Activated CD4-positive, alpha-beta T cell treated with anti-CD3 and anti-CD28 coated beads for 1 hour (primary cell): Measurements from ENCODE around the gene EXOC6.
"Not testable (repeated sequence)": the region's sequence is repeated elsewhere in the genome, so short reads cannot be mapped to it uniquely, and the experiment has no call there.

Source experiments
- DNase-seq: peaks from one replicate; pipeline ENCODE4 v3.0.0-alpha.2; 2020

Gene EXOC6

GRCh38 chr10:92880917-92881316 lies 32.6 kb downstream of the EXOC6 start:
- no peak for DNase-seq

DNA sequence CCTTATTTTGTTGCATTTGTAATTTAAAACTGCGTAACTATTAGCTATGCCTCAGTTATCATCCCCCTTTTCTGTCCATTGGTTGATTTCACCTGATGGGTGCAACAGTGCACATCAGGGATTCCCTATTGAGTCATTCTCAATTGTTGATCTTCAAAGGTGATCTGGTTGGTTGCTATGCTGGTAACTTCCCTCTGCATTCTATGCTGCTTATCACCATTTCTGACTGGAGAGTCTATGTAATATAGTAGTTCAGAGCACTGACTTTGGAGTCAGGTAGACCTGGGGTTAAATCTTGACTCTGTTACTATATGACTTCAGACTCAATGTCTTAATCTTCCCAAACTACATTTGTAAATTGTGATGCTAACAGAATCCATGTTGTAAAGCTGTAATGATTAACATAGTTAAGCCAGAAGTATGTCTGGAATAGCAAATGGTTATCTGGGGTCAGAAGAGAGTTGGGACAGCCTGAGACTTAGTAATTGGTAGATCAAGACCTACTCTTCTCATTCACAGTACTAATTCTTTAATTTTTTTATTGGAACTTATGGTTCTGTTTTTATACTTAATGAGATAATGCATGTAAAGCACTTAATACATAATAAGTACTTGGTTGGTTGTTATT lies 38.1 kb downstream of the EXOC6 start:
- DNase-seq, result no peak

DNA sequence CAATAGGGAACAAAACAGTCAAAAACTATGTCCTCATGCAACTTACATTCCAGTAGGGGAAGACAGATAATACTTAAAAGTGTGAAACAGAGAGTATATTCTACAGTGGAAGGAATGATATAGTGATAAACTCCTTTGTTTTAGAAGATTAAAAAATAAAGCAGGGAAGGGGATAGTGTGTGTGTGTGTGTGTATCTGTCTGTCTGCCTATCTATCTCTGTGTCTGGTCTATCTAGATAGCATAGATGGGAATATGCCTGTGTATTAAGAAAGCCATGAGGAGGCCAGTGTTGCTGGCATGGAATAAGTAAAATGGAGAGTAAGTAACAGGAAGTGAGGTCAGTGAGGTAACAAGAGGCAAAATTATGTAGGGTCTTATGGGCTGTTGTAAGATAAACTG lies 42.2 kb downstream of the EXOC6 start:
- no peak for DNase-seq

- no peak for DNase-seq
Observed at GRCh38 chr10:92891885-92892690, 43.8 kb downstream of the EXOC6 start.

DNA sequence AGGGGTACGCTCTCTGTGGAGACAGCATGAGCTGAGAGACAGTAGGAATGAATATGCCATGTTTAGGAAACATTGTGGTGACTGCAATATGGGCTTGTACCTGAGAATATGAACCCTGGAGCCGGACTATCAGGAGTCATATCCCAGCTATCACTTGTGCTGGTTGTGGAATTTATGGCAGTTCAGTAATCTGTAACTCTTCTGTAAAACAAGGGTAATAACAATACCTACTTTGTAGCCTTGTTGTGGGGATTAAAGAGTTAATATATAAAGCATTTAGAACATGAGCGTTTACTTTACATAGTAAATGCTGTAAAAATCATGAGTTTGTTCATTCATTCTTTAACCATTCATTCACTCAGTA lies 44.4 kb downstream of the EXOC6 start:
- no peak for DNase-seq

GRCh38 chr10:92894081-92894655 lies 45.8 kb downstream of the EXOC6 start:
- no peak for DNase-seq

DNA sequence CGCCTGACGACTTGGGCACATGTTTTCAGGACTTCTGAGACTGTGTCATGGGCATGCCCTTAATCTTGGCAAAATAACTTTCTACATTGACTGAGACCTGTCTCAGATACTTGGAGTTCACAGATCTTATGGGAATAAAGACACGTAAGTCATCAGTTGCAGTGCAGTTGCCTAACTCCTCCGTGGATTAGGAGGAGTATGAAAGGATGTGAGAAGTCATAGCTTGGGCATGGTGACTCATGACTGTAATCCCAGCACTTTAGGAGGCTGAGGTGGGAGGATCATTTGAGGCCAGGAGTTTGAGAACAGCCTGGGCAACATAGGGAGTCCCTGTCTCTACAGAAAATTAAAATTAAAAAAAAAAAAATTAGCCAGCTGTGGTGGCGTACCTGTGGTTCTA lies 49.6 kb downstream of the EXOC6 start:
- DNase-seq, result no peak

GRCh38 chr10:92901819-92902251 lies 53.5 kb downstream of the EXOC6 start:
- no peak for DNase-seq

GRCh38 chr10:92903633-92904032 lies 55.3 kb downstream of the EXOC6 start:
- DNase-seq, result no peak

- no peak for DNase-seq
Observed at GRCh38 chr10:92907280-92907679, 59.0 kb downstream of the EXOC6 start.

DNA sequence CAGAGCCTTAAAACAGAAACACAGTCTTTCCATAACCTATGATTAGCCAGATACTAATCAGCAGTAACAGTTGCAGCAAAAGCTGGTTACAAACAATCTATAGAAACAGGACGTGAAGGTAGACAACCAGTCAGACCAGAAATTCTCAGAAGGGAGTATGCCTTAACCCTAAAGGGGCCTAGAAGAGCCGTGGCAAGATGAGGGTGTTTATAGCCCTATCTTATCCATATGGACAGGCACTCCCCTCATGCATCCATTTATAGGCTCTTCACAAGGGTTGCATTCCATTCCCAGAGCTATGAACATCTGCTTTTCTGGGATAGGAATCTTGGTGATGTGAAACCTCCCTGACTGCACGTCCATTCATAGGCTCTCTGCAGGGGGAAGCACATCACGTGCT lies 64.3 kb downstream of the EXOC6 start:
- DNase-seq, result not testable (repeated sequence)

DNA sequence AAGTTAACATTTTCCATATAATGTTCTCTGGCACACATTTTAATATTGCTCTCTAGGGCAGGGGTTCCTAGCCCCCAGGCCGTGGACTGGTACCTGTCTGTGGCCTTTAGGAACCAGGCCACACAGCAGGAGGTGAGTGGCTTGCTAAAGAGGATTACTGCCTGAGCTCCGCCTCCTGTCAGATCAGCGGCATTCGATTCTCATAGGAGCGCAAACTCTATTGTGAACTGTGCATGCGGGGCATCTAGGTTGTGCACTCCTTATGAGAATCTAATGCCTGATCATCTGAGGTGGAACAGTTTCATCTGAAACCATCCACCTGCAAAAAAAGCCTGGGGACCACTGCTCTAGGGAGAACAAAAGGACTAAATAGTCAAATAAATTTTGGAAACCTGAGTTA lies 65.7 kb downstream of the EXOC6 start:
- no peak for DNase-seq

DNA sequence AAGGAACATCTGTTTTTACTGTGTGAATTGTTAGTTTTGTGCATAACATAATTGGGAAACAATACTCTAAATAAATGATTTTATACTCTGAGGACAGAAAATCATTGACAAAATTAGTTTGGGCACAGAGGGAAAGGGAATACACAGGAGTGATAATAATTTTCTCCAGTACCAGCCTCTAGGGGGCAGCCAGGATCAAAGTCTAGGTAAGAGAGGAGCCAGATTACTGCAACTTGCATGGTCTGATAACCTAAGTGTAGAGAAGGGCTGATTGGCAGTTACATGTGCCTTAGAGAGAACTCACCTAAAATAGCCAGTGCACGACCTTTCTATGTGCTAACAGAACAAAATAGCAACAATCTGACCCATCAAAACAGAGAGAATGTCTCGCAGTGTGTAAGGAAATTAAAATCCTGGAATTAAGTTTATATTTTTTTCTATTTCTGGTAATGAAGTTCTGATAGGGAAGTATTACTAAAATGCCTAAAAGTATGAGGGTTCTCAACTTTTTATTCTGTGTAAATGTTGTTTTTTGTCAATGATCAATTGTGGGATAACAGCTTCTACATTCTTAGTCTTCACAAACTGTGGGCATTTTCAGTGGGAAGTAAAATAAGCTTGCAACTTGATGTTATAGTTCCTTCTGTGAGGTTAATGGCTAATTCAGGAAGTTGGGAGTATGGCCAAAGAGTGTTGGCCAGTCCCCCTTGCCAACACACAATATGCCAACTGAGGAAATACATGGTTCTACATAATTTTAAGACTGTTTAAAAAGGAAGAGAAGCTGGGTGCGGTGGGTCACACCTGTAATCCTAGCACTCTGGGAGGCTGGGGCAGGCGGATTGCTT lies 66.4 kb downstream of the EXOC6 start:
- DNase-seq, result no peak

GRCh38 chr10:92915892-92916291 lies 67.6 kb downstream of the EXOC6 start:
- no peak for DNase-seq

- DNase-seq, result no peak
Observed at GRCh38 chr10:92916433-92916832, 68.1 kb downstream of the EXOC6 start.

DNA sequence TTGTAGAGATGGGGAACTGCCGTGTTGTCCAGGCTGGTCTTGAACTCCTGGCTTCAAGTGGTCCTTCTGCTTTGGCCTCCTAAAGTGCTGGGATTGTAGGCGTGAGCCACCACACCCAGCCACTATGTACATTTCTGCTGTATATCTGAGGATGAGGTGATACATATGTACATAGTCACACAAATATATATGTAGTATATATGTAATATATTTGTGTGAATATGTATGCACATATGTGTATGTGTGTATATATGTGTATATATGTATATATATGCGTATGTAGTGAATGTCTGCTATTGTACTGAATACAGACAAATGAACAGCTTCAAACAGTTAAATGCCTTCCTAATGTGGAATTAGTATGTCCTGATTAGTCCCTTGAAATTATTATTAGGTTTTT lies 70.3 kb downstream of the EXOC6 start:
- no peak for DNase-seq

- no peak for DNase-seq
Observed at GRCh38 chr10:92920866-92921265, 72.5 kb downstream of the EXOC6 start.

- DNase-seq, result no peak
Observed at GRCh38 chr10:92923416-92923815, 75.1 kb downstream of the EXOC6 start.

DNA sequence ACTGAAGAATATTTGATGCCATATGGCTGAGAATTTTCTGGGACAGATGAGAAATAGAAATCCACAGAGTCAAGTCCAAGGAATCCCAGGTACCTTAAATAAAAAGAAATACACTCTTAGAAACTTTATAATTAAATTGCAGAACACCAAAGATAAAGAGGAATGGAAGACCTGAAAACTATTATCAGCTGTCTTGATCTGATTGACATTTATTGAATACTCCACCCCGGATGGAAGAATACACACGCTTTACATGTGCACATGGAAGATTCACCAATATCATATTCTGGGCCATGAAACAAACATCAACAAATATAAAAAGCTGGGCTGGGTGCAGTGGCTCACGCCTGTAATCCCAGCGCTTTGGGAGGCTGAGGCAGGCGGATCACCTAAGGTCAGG lies 81.6 kb downstream of the EXOC6 start:
- no peak for DNase-seq

- no peak for DNase-seq
Observed at GRCh38 chr10:92931597-92931996, 83.3 kb downstream of the EXOC6 start.

DNA sequence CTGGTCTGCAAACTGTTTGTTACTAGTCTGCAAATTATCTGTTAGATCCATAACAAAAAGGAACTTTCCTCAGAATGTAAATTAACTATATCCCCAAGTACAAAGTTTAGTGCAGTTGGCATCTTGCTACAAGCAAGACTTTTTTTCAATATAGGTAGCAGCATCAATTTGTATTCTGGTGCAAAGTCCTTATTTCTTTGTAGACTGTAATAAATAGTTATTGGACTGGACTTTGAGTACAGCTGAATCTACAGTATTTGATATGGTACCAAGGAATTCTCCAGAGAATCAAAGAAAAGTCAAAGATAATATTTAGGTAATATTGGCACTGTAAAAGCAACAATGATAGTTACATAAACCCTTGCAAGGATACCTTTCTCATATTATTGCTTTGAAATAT lies 89.6 kb downstream of the EXOC6 start:
- no peak for DNase-seq

DNA sequence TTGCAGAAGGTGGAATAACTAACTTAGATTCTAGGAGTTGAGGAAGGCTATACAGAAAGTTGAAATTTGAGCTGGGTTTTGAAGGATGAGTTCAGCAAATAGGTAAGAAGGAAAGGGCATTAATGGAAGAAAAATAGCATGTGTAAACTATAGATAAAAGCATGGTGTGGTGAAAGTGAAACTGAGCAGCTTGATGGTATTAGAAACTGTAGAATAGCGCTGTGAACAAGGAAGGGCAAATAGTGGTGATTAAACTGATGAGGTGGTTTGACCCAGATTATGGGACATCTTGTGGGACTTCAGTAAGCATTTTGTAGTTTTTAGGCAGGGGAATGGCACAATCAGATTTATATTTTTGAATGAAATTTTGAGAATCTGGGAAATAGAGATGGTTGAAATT lies 90.5 kb downstream of the EXOC6 start:
- no peak for DNase-seq

DNA sequence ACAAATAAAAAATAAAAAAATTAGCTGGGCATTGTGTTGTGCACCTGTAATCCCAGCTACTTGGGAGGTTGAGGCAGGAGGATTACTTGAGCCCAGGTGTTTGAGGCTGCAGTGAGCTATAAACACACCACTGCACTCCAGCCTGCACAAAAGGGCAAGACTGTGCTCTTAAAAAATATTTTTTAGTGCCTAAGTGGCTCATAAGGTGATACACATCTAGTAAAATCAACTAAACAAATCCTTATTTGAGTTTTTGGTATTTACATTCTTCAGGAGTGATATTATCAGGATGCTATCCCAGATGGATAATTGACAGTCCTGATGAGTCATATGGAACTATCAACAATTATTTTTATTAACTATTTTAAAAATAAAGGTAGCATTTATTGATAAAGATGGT lies 93.9 kb downstream of the EXOC6 start:
- no peak for DNase-seq

DNA sequence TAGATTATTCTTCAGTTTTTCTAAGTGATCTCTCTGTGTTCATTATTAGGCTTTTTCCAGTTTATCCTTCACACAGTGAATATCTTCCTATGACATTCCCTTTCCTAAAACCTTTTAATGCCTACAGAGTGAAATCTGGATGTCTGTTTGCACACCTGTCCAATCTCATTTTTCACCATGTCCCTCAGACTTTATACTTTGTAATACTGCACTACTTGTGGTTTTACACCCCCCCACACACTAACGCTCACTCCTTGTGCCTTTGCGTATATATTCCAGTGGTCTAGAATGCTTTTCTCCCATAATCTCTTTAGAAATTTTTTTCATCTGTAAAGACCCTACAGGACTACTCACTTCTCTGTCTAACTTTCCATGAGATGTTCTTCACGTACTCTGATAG lies 98.2 kb downstream of the EXOC6 start:
- DNase-seq, result no peak
